ENCODE data around the gene UST. TPM values are rescaled to one million over a fixed set of nuclear protein-coding genes. Genes with fewer than 3 reads are reported as not detected.

The UST gene
- total and polyA plus RNA-seq, 7 experiments from 2014 or later, result 0.35 to 2.6 (median 0.46) TPM; not detected in 2

DNA sequence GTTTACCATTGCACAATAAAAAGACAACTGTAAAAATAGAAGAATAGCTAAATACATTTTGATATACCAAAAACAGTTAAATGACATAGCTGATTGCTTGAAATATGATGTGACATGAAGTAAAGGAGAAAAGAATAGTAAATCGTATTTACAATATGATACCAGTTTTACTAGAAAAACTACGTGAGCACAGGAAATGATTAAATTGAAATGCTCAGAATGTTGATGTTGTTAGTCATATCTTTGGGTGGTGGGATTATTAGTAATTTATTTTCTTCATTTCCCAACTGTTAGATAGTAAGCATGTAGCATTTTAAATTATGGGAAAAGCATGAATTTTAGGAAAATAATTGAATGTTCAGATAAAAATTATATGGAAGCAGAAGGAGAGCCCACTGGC lies 302.4 kb downstream of the UST start:
- ATAC-seq (no peak), DNase-seq (no peak)
- Mint-ChIP-seq H3K9me3 (peaks cover 0 to 7% (median 0%) of the 10 kb centered on the region in 11 donors), H3K4me1 (peaks cover 13 to 64% (median 32%) of the 10 kb centered on the region in 7 donors), H3K27ac (no peak overlapping the region), H3K36me3 (peaks cover 0 to 29% (median 0%) of the 10 kb centered on the region in 5 donors), H3K4me3 (no peak overlapping the region), H3K27me3 (no peaks in the 10 kb centered on the region)
- ChIA-PET POLR2A (no interaction called here), CTCF (no interaction called here)
- Histone ChIP-seq H3K27me3 (ENCODE audit: control insufficient read depth in 2 of 2, insufficient read depth in 2 of 2, low read length in 2 of 2) (no peaks in the 10 kb centered on the region), H3K4me1 (ENCODE audit: control insufficient read depth in 2 of 2, insufficient read depth in 2 of 2, low read length in 2 of 2) (peaks cover 8 to 25% of the 10 kb centered on the region in 2 donors), H3K4me3 (ENCODE audit: low read length) (no peak overlapping the region), H3K9me3 (ENCODE audit: control insufficient read depth in 2 of 3, low read length in 3 of 3) (no peaks in the 10 kb centered on the region), H3K36me3 (ENCODE audit: control insufficient read depth in 2 of 3, insufficient read depth in 3 of 3, low read length in 3 of 3) (no peaks in the 10 kb centered on the region), H3K27ac (ENCODE audit: low read depth, low read length) (no peak overlapping the region)
- intact Hi-C loops (cut with micrococcal nuclease), result no loop called here

DNA sequence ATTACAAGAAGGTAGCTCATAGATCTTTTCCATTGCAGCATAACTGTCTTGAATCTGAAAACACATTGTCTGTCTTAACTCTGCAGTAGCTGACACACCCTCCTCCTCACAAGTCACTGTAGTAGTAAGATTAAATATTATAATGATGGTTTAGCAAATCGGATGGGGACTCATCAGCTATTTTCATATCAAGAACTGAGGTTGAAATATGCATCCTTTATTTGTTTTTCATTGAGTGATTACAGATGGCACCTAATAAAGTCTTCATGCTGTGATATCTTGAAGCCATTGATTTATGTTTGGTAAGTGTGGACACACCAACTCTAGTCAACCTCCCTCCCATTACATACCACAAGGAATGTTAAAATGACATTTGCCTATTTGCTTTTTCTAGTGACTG lies 303.3 kb downstream of the UST start:
- H3K27me3 ChIP-seq (ENCODE audit: control insufficient read depth in 2 of 2, insufficient read depth in 2 of 2, low read length in 2 of 2), result no peaks in the 10 kb centered on the region
- H3K4me1 ChIP-seq (ENCODE audit: control insufficient read depth in 2 of 2, insufficient read depth in 2 of 2, low read length in 2 of 2), result peaks cover 8 to 31% of the 10 kb centered on the region in 2 donors
- Mint-ChIP-seq H3K27ac (peak overlapping the region in 1 of 9 donors; percentile 23), H3K9me3 (peaks cover 0 to 7% (median 0%) of the 10 kb centered on the region in 11 donors), H3K36me3 (peaks cover 0 to 29% (median 0%) of the 10 kb centered on the region in 5 donors), H3K4me1 (peaks cover 15 to 61% (median 28%) of the 10 kb centered on the region in 7 donors), H3K27me3 (no peaks in the 10 kb centered on the region), H3K4me3 (no peak overlapping the region)
- ChIA-PET CTCF (interaction anchor here (0.7 kb wide), 1 partner anchor 15 kb away, joined by 3 read pairs; no protein-coding TSS in a partner anchor), POLR2A (interaction anchor here (0.7 kb wide), 1 partner anchor 8 kb away, joined by 3 read pairs; no protein-coding TSS in a partner anchor)
- no peak overlapping the region for H3K4me3 ChIP-seq (ENCODE audit: low read length)
- H3K9me3 ChIP-seq (ENCODE audit: control insufficient read depth in 2 of 3, low read length in 3 of 3), result no peaks in the 10 kb centered on the region
- no peak for DNase-seq
- H3K36me3 ChIP-seq (ENCODE audit: control insufficient read depth in 2 of 3, insufficient read depth in 3 of 3, low read length in 3 of 3), result no peaks in the 10 kb centered on the region
- intact Hi-C loops (cut with micrococcal nuclease), result no loop called here
- no peak for ATAC-seq
- no peak overlapping the region for H3K27ac ChIP-seq (ENCODE audit: low read depth, low read length)

DNA sequence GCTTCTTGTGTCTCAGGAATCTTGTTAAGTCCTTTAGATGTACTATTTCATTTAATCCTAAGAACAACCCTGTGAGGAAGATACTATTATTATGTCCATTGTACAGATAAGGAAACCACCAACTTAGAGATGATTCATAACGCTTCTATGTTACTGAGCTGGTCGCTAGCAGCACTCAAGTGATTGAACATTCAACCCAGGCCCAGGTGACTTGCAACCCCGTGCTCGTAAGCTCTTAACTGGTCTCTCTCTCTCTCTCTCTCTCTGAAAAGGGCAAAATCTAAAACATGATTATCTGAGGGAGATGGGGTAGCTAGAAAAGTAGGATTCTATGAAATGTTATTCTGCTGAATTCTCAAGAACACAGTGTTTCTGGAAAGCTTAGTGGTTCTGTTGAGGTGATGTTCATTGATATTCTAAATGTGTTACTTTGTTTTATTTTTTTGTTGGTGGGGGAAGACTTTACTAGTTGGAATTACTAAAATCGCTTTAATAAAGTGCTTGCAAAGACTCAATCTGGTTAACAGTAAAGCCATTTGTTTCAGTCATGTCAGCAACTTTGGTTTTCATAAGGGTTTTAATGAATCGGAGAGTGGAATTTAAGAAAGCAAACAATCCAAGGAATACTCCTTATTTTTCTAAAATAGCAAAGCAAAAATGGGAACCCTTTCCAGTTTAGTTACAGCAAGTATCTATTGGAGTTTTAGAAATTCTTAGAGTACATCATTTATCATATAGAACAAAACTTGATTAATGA lies 305.7 kb downstream of the UST start:
- peaks cover 4 to 48% (median 11%) of the 10 kb centered on the region in 7 donors for H3K4me1 Mint-ChIP-seq
- no peaks in the 10 kb centered on the region for H3K36me3 ChIP-seq (ENCODE audit: control insufficient read depth in 2 of 3, insufficient read depth in 3 of 3, low read length in 3 of 3)
- H3K9me3 ChIP-seq (ENCODE audit: control insufficient read depth in 2 of 3, low read length in 3 of 3), result no peaks in the 10 kb centered on the region
- peaks cover 0 to 19% (median 0%) of the 10 kb centered on the region in 5 donors for H3K36me3 Mint-ChIP-seq
- H3K27me3 ChIP-seq (ENCODE audit: control insufficient read depth in 2 of 2, insufficient read depth in 2 of 2, low read length in 2 of 2), result no peaks in the 10 kb centered on the region
- no peak overlapping the region for H3K4me3 Mint-ChIP-seq
- H3K27ac Mint-ChIP-seq, result no peak overlapping the region
- H3K27me3 Mint-ChIP-seq, result no peaks in the 10 kb centered on the region
- intact Hi-C loops (cut with micrococcal nuclease), result no loop called here
- H3K27ac ChIP-seq (ENCODE audit: low read depth, low read length), result no peak overlapping the region
- ATAC-seq (no peak), DNase-seq (no peak)
- peaks cover 0 to 14% of the 10 kb centered on the region in 2 donors for H3K4me1 ChIP-seq (ENCODE audit: control insufficient read depth in 2 of 2, insufficient read depth in 2 of 2, low read length in 2 of 2)
- ChIA-PET POLR2A (no interaction called here), CTCF (interaction anchor here (0.6 to 1.1 kb wide), 2 partner anchors 11 to 671 kb away, joined by 3 read pairs; no protein-coding TSS in a partner anchor)
- no peak overlapping the region for H3K4me3 ChIP-seq (ENCODE audit: low read length)
- peaks cover 0 to 7% (median 0%) of the 10 kb centered on the region in 11 donors for H3K9me3 Mint-ChIP-seq

DNA sequence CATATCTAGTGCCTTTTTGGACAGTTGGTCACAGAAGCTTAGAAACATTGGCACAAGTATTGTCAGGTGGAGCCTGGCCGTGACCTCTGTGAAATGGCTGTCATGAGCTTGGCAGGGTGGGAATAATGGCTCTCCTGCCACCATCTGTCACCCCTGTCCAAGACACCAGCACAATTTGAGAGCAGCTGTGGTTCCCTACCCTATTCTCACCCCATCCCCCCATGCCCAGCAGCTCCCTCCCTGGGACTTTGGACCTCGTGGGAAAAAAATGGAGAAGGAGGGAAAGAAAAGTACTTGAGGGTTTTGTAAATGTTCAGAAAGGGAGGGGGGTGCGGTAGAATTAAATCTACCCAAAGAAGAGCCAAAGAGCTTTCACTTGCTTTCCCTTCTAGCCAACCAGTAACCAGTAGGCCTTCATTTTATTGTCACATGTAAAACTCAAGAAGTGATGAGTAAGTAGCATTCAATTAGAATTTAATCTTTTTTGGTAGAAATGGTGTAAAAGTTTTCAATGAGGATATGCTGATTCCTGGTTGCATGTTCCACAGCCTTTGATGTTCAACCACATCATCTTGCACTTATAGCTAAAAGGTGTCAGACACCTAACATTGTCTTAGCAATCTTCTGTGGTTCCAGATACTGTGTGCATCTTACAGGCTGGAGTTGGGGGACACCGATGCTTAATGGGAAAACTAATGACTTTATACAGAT lies 307.2 kb downstream of the UST start:
- no peak overlapping the region for H3K27ac ChIP-seq (ENCODE audit: low read depth, low read length)
- CTCF ChIA-PET, result interaction anchor here (1.2 to 1.7 kb wide), 2 partner anchors 10 to 12 kb away, joined by 5 to 6 read pairs; no protein-coding TSS in a partner anchor
- no peak overlapping the region for H3K4me3 ChIP-seq (ENCODE audit: low read length)
- intact Hi-C loops (cut with micrococcal nuclease), result no loop called here
- no peaks in the 10 kb centered on the region for H3K9me3 ChIP-seq (ENCODE audit: control insufficient read depth in 2 of 3, low read length in 3 of 3)
- H3K4me3 Mint-ChIP-seq, result peak overlapping the region in 1 of 10 donors; percentile 8
- no peaks in the 10 kb centered on the region for H3K27me3 ChIP-seq (ENCODE audit: control insufficient read depth in 2 of 2, insufficient read depth in 2 of 2, low read length in 2 of 2)
- H3K4me1 ChIP-seq (ENCODE audit: control insufficient read depth in 2 of 2, insufficient read depth in 2 of 2, low read length in 2 of 2), result peaks cover 0 to 12% of the 10 kb centered on the region in 2 donors
- H3K4me1 Mint-ChIP-seq, result peaks cover 4 to 41% (median 10%) of the 10 kb centered on the region in 7 donors
- peaks cover 0 to 19% (median 0%) of the 10 kb centered on the region in 5 donors for H3K36me3 Mint-ChIP-seq
- H3K27ac Mint-ChIP-seq, result no peak overlapping the region
- no peaks in the 10 kb centered on the region for H3K27me3 Mint-ChIP-seq
- DNase-seq (no peak), ATAC-seq (peak; percentile 42)
- POLR2A ChIA-PET, result interaction anchor here (0.6 kb wide), 1 partner anchor 13 kb away, joined by 3 read pairs; no protein-coding TSS in a partner anchor
- peaks cover 0 to 7% (median 0%) of the 10 kb centered on the region in 11 donors for H3K9me3 Mint-ChIP-seq
- no peaks in the 10 kb centered on the region for H3K36me3 ChIP-seq (ENCODE audit: control insufficient read depth in 2 of 3, insufficient read depth in 3 of 3, low read length in 3 of 3)

DNA sequence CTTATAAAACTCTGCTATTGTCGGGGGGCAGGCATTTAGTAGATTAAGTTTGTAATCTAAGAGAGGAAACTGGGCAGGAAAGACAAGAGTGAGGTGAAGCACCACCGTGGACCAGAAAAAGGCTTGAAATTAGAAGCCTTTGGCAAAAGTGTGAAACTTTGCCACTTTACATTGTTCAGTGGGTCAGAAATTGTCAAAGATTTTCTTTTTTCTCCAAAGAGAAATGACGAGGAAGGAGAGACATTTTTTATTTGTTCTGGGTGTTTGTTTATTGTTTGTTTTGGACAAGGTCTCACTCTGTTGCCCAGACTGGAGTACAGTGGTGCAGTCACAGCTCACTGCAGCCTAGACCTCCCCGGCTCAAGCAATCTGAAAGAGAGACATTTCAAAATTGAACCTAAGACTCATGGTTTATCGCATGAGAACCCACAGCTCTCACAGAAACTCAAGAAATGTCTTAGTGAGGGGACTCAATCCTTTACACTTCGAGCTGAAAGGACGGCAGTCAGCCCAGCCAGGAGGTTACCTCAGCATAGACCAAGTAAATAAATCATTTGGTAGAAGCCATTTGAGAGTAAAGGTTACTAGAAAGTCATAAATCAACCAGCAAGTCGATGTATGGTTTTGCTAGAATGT lies 307.8 kb downstream of the UST start:
- H3K4me1 Mint-ChIP-seq, result peaks cover 5 to 46% (median 12%) of the 10 kb centered on the region in 7 donors
- H3K36me3 Mint-ChIP-seq, result peaks cover 0 to 18% (median 0%) of the 10 kb centered on the region in 5 donors
- ATAC-seq, result no peak
- Histone ChIP-seq H3K4me3 (ENCODE audit: low read length) (no peak overlapping the region), H3K27ac (ENCODE audit: low read depth, low read length) (no peak overlapping the region), H3K27me3 (ENCODE audit: control insufficient read depth in 2 of 2, insufficient read depth in 2 of 2, low read length in 2 of 2) (no peaks in the 10 kb centered on the region), H3K36me3 (ENCODE audit: control insufficient read depth in 2 of 3, insufficient read depth in 3 of 3, low read length in 3 of 3) (no peaks in the 10 kb centered on the region), H3K9me3 (ENCODE audit: control insufficient read depth in 2 of 3, low read length in 3 of 3) (no peaks in the 10 kb centered on the region), H3K4me1 (ENCODE audit: control insufficient read depth in 2 of 2, insufficient read depth in 2 of 2, low read length in 2 of 2) (peaks cover 0 to 13% of the 10 kb centered on the region in 2 donors)
- H3K27ac Mint-ChIP-seq, result peak overlapping the region in 1 of 9 donors; percentile 28
- H3K27me3 Mint-ChIP-seq, result no peaks in the 10 kb centered on the region
- ChIA-PET CTCF (interaction anchor here (1.2 to 1.7 kb wide), 2 partner anchors 9 to 11 kb away, joined by 5 to 6 read pairs; no protein-coding TSS in a partner anchor), POLR2A (interaction anchor here (0.6 kb wide), 1 partner anchor 13 kb away, joined by 3 read pairs; no protein-coding TSS in a partner anchor)
- intact Hi-C loops (cut with micrococcal nuclease), result no loop called here
- peaks cover 0 to 7% (median 0%) of the 10 kb centered on the region in 11 donors for H3K9me3 Mint-ChIP-seq
- H3K4me3 Mint-ChIP-seq, result peak overlapping the region in 1 of 10 donors; percentile 8
- no peak for DNase-seq
